ENCODE measurements around the gene BMPR1A. TPM values are rescaled to one million over a fixed set of nuclear protein-coding genes. Genes with fewer than 3 reads are reported as not detected.

The BMPR1A gene
- polyA plus RNA-seq, 2 of the 4 experiments (the other 2 are of a cell fraction) = 25.5 to 39.0 TPM

DNA sequence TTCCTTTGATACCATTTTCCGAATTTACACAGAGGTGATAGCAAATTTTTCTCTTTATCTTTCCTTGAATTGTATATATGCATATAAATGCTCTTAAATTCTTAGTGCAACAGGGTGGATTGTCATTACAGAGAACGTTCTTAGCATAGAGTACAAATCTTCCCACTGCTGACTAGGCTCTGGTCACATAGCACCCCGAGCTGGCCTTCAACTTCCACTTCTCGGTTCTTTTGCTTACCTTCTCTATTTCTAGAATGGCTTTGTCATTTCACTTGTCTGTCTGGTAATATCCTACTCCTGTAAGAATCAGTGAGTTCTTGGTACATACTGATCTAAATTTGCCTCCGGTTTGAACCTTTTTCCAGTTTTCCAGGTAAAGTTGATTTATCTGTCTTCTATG is 225.3 kb downstream of the BMPR1A start:
- Histone ChIP-seq H3K27ac (no peak overlapping the region), H3K4me3 (no peak overlapping the region), H3K4me2 (no peak overlapping the region), H3K4me1 (peaks cover 23% of the 10 kb centered on the region), H3K9me3 (no peaks in the 10 kb centered on the region)
- ATAC-seq (no peak), DNase-seq (ENCODE audit: low read depth in 1 of 2, low spot score in 1 of 2) (no peak), FAIRE-seq (no peak)
- no peak for TF ChIP-seq HOXA7 (CRISPR knock-in tag; IDR thresholded peaks at IDR 0.05)
- no peak for TF ChIP-seq SMC3 (IDR thresholded peaks at IDR 0.05)
- no peak for TF ChIP-seq EHF (CRISPR knock-in tag; IDR thresholded peaks at IDR 0.05)
- TF ChIP-seq FOSL2 (IDR thresholded peaks at IDR 0.05) = no peak
- TF ChIP-seq FOSL2 (CRISPR knock-in tag; IDR thresholded peaks at IDR 0.05) = no peak
- TF ChIP-seq MAZ (IDR thresholded peaks at IDR 0.05; ENCODE audit: borderline replicate concordance, low read depth, low read length) = no peak
- TF ChIP-seq PHF8 (IDR thresholded peaks at IDR 0.05; ENCODE audit: borderline replicate concordance, low read depth) = no peak
- no peak for TF ChIP-seq RNF2 (IDR thresholded peaks at IDR 0.05; ENCODE audit: borderline replicate concordance, low read depth)
- TF ChIP-seq EP300 (IDR thresholded peaks at IDR 0.05) = no peak
- no peak for TF ChIP-seq GATA3 (IDR thresholded peaks at IDR 0.05; ENCODE audit: borderline replicate concordance)
- no peak for TF ChIP-seq USF2 (IDR thresholded peaks at IDR 0.05)
- no peak for TF ChIP-seq MYC (IDR thresholded peaks at IDR 0.05; ENCODE audit: borderline replicate concordance, low read length)
- TF ChIP-seq POLR2AphosphoS2 (conservative IDR thresholded peaks at IDR 0.05; ENCODE audit: low read length) = no peak
- CTCF ChIA-PET = no interaction called here
- POLR2A ChIA-PET = no interaction called here
- 73% methylated on average over 5 of the region's 5 CpGs for WGBS (ENCODE audit: missing lambda C conversion rate)

Small RNA genes within 50 kb of the gene (small RNA-seq; reads per million reads assigned to genes)
- gene RNU1-19P = 0 to 3.0 (median 0) reads per million in 6 experiments

Other genes with a start within 250 kb of the BMPR1A start
- 20.1 and 25.6 TPM in 2 replicates for gene WAPL, start 234.8 kb upstream of the BMPR1A start, polyA plus RNA-seq (2011; rRNA removed)
- gene WAPL, start 234.8 kb upstream of the BMPR1A start, polyA plus RNA-seq (2017; fragmentation: RNase III; extraction: RNeasy Plus Mini Kit Qiagen cat#74134 plus additional on column Dnase treatment) = 15.4 to 16.6 TPM (median 15.7 TPM) in 3 replicates
- gene OPN4, start 102.1 kb upstream of the BMPR1A start, polyA plus RNA-seq (2011; rRNA removed) = not detected in 2 replicates
- not detected in 3 replicates for gene OPN4, start 102.1 kb upstream of the BMPR1A start, polyA plus RNA-seq (2017; fragmentation: RNase III; extraction: RNeasy Plus Mini Kit Qiagen cat#74134 plus additional on column Dnase treatment)
- gene LDB3, start 88.1 kb upstream of the BMPR1A start, polyA plus RNA-seq (2011; rRNA removed) = 0.08 and 0.13 TPM in 2 replicates
- gene LDB3, start 88.1 kb upstream of the BMPR1A start, polyA plus RNA-seq (2017; fragmentation: RNase III; extraction: RNeasy Plus Mini Kit Qiagen cat#74134 plus additional on column Dnase treatment) = 0.08 to 0.15 TPM (median 0.13 TPM) in 3 replicates
- 1.1 and 1.4 TPM in 2 replicates for gene MMRN2, start 201.0 kb downstream of the BMPR1A start, polyA plus RNA-seq (2011; rRNA removed)
- gene MMRN2, start 201.0 kb downstream of the BMPR1A start, polyA plus RNA-seq (2017; fragmentation: RNase III; extraction: RNeasy Plus Mini Kit Qiagen cat#74134 plus additional on column Dnase treatment) = 0.33 to 0.54 TPM (median 0.35 TPM) in 3 replicates
- gene SNCG, start 202.0 kb downstream of the BMPR1A start, polyA plus RNA-seq (2011; rRNA removed) = 14.0 and 17.9 TPM in 2 replicates
- 7.4 to 9.9 TPM (median 8.4 TPM) in 3 replicates for gene SNCG, start 202.0 kb downstream of the BMPR1A start, polyA plus RNA-seq (2017; fragmentation: RNase III; extraction: RNeasy Plus Mini Kit Qiagen cat#74134 plus additional on column Dnase treatment)
- gene ADIRF, start 211.9 kb downstream of the BMPR1A start, polyA plus RNA-seq (2011; rRNA removed) = not detected in 2 replicates
- not detected in 3 replicates for gene ADIRF, start 211.9 kb downstream of the BMPR1A start, polyA plus RNA-seq (2017; fragmentation: RNase III; extraction: RNeasy Plus Mini Kit Qiagen cat#74134 plus additional on column Dnase treatment)